Thyroid gland (tissue), 4 donors: Measurements from ENCODE around the gene AFP. TPM values are rescaled to one million over a fixed set of nuclear protein-coding genes. Genes with fewer than 3 reads are reported as not detected.

Experiments
- DNase-seq, 2 donors: peaks; one replicate each; pipeline ENCODE4 v3.0.0-alpha.2; 2019
- H3K27ac ChIP-seq, 3 donors: fragments of 200-600 bp; sonication (generic); 1 replicate in 2 of 3; 2 replicates in 1 of 3; pipeline ENCODE4 v1.5.1; 2016 to 2019; ENCODE audit warnings: mild to moderate bottlenecking in 1 of 3, moderate library complexity in 1 of 3
- H3K27me3 ChIP-seq: fragments of 200-600 bp; sonication (generic); one replicate; pipeline ENCODE4 v1.5.1; 2019
- H3K36me3 ChIP-seq, 2 donors: fragments of 200-600 bp; sonication (generic); one replicate each; pipeline ENCODE4 v1.5.1; 2016 to 2019
- H3K4me1 ChIP-seq, 2 donors: fragments of 200-600 bp; sonication (generic); one replicate each; pipeline ENCODE4 v1.5.1; 2017 to 2019
- H3K4me3 ChIP-seq, 3 donors: fragments of 200-600 bp; sonication (generic); replicated peaks in 1 of 3; 1 replicate in 2 of 3; 2 replicates in 1 of 3; pipeline ENCODE4 v1.5.1; 2016; ENCODE audit warnings: mild to moderate bottlenecking in 1 of 3
- H3K9me3 ChIP-seq: fragments of 200-600 bp; sonication (generic); one replicate; pipeline ENCODE4 v1.5.1; 2017
- POLR2A ChIP-seq, 2 donors: fragments of 450-650 bp; IDR thresholded peaks; one replicate each; pipeline ENCODE4 v1.6.1; 2017; ENCODE audit warnings: antibody characterized with exemption in 2 of 2, mild to moderate bottlenecking in 2 of 2, moderate library complexity in 1 of 2
- WGBS, 2 donors: methylation state at CpG; one replicate each; pipeline ENCODE4 v1.1.5; 2017; 5-methylcytosine and 5-hydroxymethylcytosine counted together
- intact Hi-C: fragments of 100-400 bp; cut with DNase I; formaldehyde crosslinking; loops from one replicate; pipeline ENCODE4 v1.15.1; 2023
- total RNA-seq, 4 donors: library from RNA; depleted of rRNA; stranded (reverse); fragments of >200 nt; gene quantifications; one replicate each; pipeline ENCODE4 v1.2.3, GENCODE V29; 2016
- TF ChIP-seq, protein P1 (sequence below), 6 experiments: fragments of 200-600 bp in 3 of 6; fragments of 450-650 bp in 3 of 6; sonication (generic) in 3 of 6; IDR thresholded peaks; one replicate each; pipeline ENCODE4 v1.5.1; 2016 to 2019; ENCODE audit warnings: antibody characterized with exemption in 6 of 6, mild to moderate bottlenecking in 2 of 6, inconsistent platforms in 1 of 6, moderate library complexity in 1 of 6

The AFP gene
- total RNA-seq, 4 donors from 2014 or later: not detected

DNA sequence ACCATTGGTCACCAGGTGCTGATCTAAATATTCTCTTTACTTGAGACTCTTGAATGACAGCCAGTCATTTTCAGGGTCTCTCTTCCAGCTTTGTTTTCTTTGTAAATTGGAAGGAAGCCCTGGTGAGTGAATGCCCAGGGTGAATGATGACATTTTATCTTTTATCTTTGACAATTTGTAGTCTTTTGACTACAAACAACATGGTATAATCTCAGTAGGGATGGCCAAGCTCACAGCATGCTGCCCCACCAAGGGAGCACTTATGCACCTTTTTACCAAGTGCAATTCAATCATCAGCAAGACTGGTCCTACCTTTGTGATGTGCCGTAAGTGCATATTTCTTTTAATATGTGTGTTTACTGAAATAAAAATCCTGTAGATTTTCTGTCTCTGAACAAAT lies 51.2 kb downstream of the AFP start:
- H3K36me3 ChIP-seq: no peaks in the 10 kb centered on the region
- no peaks in the 10 kb centered on the region for H3K4me1 ChIP-seq
- DNase-seq: no peak
- H3K9me3 ChIP-seq: no peaks in the 10 kb centered on the region
- intact Hi-C loops: no loop called here
- H3K27ac ChIP-seq: no peak overlapping the region
- 89 to 91% methylated on average over 1 of the region's 1 CpG for WGBS, 2 donors
- no peaks in the 10 kb centered on the region for H3K27me3 ChIP-seq
- TF ChIP-seq, protein P1, sequence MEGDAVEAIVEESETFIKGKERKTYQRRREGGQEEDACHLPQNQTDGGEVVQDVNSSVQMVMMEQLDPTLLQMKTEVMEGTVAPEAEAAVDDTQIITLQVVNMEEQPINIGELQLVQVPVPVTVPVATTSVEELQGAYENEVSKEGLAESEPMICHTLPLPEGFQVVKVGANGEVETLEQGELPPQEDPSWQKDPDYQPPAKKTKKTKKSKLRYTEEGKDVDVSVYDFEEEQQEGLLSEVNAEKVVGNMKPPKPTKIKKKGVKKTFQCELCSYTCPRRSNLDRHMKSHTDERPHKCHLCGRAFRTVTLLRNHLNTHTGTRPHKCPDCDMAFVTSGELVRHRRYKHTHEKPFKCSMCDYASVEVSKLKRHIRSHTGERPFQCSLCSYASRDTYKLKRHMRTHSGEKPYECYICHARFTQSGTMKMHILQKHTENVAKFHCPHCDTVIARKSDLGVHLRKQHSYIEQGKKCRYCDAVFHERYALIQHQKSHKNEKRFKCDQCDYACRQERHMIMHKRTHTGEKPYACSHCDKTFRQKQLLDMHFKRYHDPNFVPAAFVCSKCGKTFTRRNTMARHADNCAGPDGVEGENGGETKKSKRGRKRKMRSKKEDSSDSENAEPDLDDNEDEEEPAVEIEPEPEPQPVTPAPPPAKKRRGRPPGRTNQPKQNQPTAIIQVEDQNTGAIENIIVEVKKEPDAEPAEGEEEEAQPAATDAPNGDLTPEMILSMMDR (IDR thresholded peaks at IDR 0.05): no peak
- no peak for TF ChIP-seq POLR2A (IDR thresholded peaks at IDR 0.05)
- no peak overlapping the region for H3K4me3 ChIP-seq

DNA sequence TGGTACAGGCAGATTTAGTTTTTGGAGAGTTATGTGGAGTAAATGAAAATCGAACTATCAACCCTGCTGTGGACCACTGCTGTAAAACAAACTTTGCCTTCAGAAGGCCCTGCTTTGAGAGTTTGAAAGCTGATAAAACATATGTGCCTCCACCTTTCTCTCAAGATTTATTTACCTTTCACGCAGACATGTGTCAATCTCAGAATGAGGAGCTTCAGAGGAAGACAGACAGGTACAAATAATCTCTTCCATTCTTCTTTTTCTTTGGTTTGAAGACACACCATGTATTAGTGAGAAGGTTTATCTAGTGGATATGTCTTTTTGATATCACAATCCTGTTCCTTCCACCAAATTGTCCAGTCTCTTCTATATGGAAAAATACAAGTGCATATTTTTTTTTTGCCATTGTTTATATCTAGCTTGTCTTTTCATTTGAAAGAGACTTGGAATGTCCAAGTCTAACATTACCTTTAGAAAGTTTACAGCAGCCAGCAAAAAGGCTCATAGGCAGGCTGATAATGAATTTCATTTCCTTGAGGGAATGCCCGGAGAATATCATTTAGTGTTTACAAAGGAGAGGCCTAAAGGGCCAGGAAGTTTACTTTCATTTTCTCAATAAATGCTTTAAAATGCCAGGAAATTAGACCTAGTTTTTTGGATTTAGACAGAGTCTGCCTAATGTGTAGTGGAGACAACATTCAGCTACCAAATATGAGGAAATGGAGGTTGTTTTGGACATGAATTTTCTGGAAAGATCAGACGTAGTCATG lies 64.2 kb downstream of the AFP start:
- H3K4me1 ChIP-seq: no peaks in the 10 kb centered on the region
- no peaks in the 10 kb centered on the region for H3K9me3 ChIP-seq
- intact Hi-C loops: no loop called here
- no peak for DNase-seq
- H3K36me3 ChIP-seq: no peaks in the 10 kb centered on the region
- WGBS, 2 donors: 70 to 74% methylated on average over 4 of the region's 4 CpGs
- H3K27me3 ChIP-seq: no peaks in the 10 kb centered on the region
- no peak overlapping the region for H3K4me3 ChIP-seq
- no peak overlapping the region for H3K27ac ChIP-seq
- TF ChIP-seq, protein P1 (IDR thresholded peaks at IDR 0.05): no peak
- no peak for TF ChIP-seq POLR2A (IDR thresholded peaks at IDR 0.05)

DNA sequence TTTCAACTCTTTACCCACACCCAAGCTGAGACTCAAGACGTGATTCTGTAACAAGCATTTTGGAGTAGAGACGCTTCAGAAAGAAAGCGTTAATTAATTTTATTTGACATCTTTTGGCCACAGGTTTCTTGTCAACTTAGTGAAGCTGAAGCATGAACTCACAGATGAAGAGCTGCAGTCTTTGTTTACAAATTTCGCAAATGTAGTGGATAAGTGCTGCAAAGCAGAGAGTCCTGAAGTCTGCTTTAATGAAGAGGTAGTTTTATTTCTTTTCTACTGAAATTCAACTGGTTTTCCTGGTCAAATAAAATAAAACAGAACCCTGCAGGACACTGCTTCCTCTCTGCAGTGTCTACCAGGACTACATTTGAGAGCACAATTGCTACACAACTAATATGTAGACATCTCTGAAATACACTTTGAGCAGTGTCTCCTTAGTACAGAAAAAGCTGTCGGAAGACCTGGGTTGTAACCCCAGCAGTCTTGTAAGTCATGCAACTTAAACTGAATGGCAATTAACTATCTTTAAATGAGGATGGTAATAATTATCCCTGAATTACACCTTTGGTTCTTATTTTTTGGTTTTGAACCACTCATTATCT lies 65.7 kb downstream of the AFP start:
- WGBS, 2 donors: 86 to 89% methylated on average over 5 of the region's 5 CpGs
- Histone ChIP-seq H3K27me3 (no peaks in the 10 kb centered on the region), H3K27ac (no peak overlapping the region), H3K4me1 (no peaks in the 10 kb centered on the region), H3K4me3 (no peak overlapping the region), H3K9me3 (no peaks in the 10 kb centered on the region), H3K36me3 (no peaks in the 10 kb centered on the region)
- DNase-seq: no peak
- intact Hi-C loops: no loop called here
- TF ChIP-seq, protein P1 (IDR thresholded peaks at IDR 0.05): no peak
- TF ChIP-seq POLR2A (IDR thresholded peaks at IDR 0.05): no peak

DNA sequence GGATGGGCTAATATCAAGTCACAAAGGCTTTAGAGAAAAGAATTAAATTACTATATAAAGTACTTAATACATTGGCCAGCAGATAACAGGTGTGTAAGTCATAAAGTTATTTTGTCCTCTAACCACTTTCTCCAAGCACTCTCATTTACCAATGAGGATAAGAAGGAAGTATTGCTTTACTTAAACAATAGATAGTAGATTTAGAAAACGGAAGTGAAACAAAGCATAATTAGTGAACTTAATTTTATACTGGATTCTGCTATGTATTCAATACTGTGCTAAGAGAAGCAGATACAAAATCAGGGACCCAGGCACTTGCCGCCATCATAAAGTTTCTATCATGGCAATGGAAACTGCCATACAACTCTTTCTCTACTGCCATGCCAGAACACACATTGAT lies 69.5 kb downstream of the AFP start:
- WGBS, 2 donors: 85 to 86% methylated on average over 2 of the region's 2 CpGs
- Histone ChIP-seq H3K4me1 (no peaks in the 10 kb centered on the region), H3K36me3 (no peaks in the 10 kb centered on the region), H3K27ac (no peak overlapping the region), H3K27me3 (no peaks in the 10 kb centered on the region), H3K9me3 (no peaks in the 10 kb centered on the region), H3K4me3 (no peak overlapping the region)
- DNase-seq: no peak
- intact Hi-C loops: no loop called here
- TF ChIP-seq POLR2A (IDR thresholded peaks at IDR 0.05): no peak
- TF ChIP-seq, protein P1 (IDR thresholded peaks at IDR 0.05): no peak

Other genes starting within 250 kb of the AFP start
- gene ANKRD17, start 177.4 kb upstream of the AFP start, total RNA-seq: 10 to 100 TPM; 46.8 to 74.6 (median 64.2) TPM
- under 1 TPM in 2 of 4 donors, not detected in 2; 0.27 to 0.56 TPM for gene ALB, start 31.9 kb upstream of the AFP start, total RNA-seq
- gene AFM, start 45.5 kb downstream of the AFP start, total RNA-seq: not detected
- gene RASSF6, start 184.2 kb downstream of the AFP start, total RNA-seq: 10 to 100 TPM in 1 of 4 donors, 1 to 10 TPM in 3; 2.5 to 13.1 (median 4.2) TPM